Sigmoid colon (tissue), 3 donors: Measurements from ENCODE around the gene INPP5D.

ENCODE experiments used
- CTCF ChIP-seq, 4 experiments: fragments of 450-650 bp in 3 of 4; fragments of 200-600 bp in 1 of 4; IDR thresholded peaks; one replicate each; pipeline ENCODE4 v1.5.1; 2016 to 2019; ENCODE audit warnings: antibody characterized with exemption in 4 of 4, mild to moderate bottlenecking in 3 of 4, moderate library complexity in 2 of 4
- POLR2A ChIP-seq, 2 donors: fragments of 450-650 bp; IDR thresholded peaks; one replicate each; pipeline ENCODE4 v1.6.1; 2016; ENCODE audit warnings: antibody characterized with exemption in 2 of 2, mild to moderate bottlenecking in 2 of 2, moderate library complexity in 2 of 2

GRCh38 chr2:233115741-233116140 lies 55.6 kb downstream of the INPP5D start:
- no peak for TF ChIP-seq CTCF (IDR thresholded peaks at IDR 0.05)
- TF ChIP-seq POLR2A (IDR thresholded peaks at IDR 0.05), result no peak
